PC-3 (cell line): ENCODE data around the gene BABAM1. TPM values are rescaled to one million over a fixed set of nuclear protein-coding genes. Genes with fewer than 3 reads are reported as not detected.

ENCODE experiments used
- ATAC-seq: fragments of 200-7000 bp; cut with Tn5 transposase; 2 replicates; pipeline ENCODE4 v1.9.1; 2020; ENCODE audit warnings: mild to moderate bottlenecking, moderate library complexity
- BruUV-seq: library from RNA; stranded (reverse); fragments of 400-500 nt; replicated peaks from 2 replicates; lab custom pipeline; 2021; lab: Mats Ljungman, UMichigan
- CTCF ChIA-PET: fragments of 300-600 bp; sonication (Branson Sonifier 250); formaldehyde crosslinking; loops from one replicate; lab custom pipeline; 2022; ENCODE audit warnings: antibody characterized with exemption; lab: Charles Lee
- POLR2A ChIA-PET: fragments of 300-600 bp; sonication (Branson Sonifier 250); formaldehyde crosslinking; loops from one replicate; lab custom pipeline; 2022; ENCODE audit warnings: antibody characterized with exemption; ENCODE audit not compliant: unreplicated experiment; lab: Charles Lee
- DNase-seq: peaks from one replicate; pipeline ENCODE4 v3.0.0-alpha.2; 2015
- H2AFZ ChIP-seq: fragments of 300-600 bp; sonication (generic); 2 replicates; pipeline ENCODE4 v1.6.0; 2016; ENCODE audit warnings: antibody characterized with exemption, low read length
- H3F3A ChIP-seq: fragments of 300-600 bp; sonication (generic); one replicate; pipeline ENCODE4 v1.6.0; 2017; ENCODE audit warnings: antibody characterized with exemption, low read length, control low read depth, mild to moderate bottlenecking; ENCODE audit not compliant: unreplicated experiment
- H3K27ac ChIP-seq: fragments of 300-600 bp; sonication (generic); 2 replicates; pipeline ENCODE4 v1.5.1; 2016; ENCODE audit warnings: mild to moderate bottlenecking, low read length
- H3K27me3 ChIP-seq: fragments of 300-600 bp; sonication (generic); 2 replicates; pipeline ENCODE4 v1.6.1; 2016; ENCODE audit warnings: low read length, mixed read lengths
- H3K36me3 ChIP-seq: fragments of 300-600 bp; sonication (generic); 2 replicates; pipeline ENCODE4 v1.6.1; 2016; ENCODE audit warnings: low read depth, mixed run types, low read length, mixed read lengths
- H3K4me1 ChIP-seq: fragments of 300-600 bp; sonication (generic); 2 replicates; pipeline ENCODE4 v1.5.1; 2016; ENCODE audit warnings: low read length; ENCODE audit not compliant: insufficient read depth
- H3K4me2 ChIP-seq: fragments of 300-600 bp; sonication (generic); 2 replicates; pipeline ENCODE4 v1.6.0; 2016; ENCODE audit warnings: low read length
- H3K4me3 ChIP-seq: fragments of 300-600 bp; sonication (generic); 2 replicates; pipeline ENCODE4 v1.5.1; 2016; ENCODE audit warnings: mild to moderate bottlenecking, low read length, mixed read lengths
- H3K79me2 ChIP-seq: fragments of 300-600 bp; sonication (generic); 2 replicates; pipeline ENCODE4 v1.6.1; 2017; ENCODE audit warnings: low read length, mixed read lengths
- H3K9ac ChIP-seq: fragments of 300-600 bp; sonication (generic); 2 replicates; pipeline ENCODE4 v1.6.0; 2016; ENCODE audit warnings: mild to moderate bottlenecking, low read length
- H3K9me2 ChIP-seq: fragments of 300-600 bp; sonication (generic); replicated peaks from 2 replicates; pipeline ENCODE4 v1.6.1; 2016; ENCODE audit warnings: mixed run types, low read length, mixed read lengths
- H3K9me3 ChIP-seq: fragments of 300-600 bp; sonication (generic); 2 replicates; pipeline ENCODE4 v1.6.1; 2016; ENCODE audit warnings: low read length, mixed read lengths
- H4K20me1 ChIP-seq: fragments of 300-600 bp; sonication (generic); 2 replicates; pipeline ENCODE4 v1.6.1; 2016; ENCODE audit warnings: low read length, mixed read lengths
- CTCF ChIP-seq: fragments of 300-600 bp; sonication (generic); conservative IDR thresholded peaks from 2 replicates; pipeline ENCODE4 v1.5.1; 2017; ENCODE audit warnings: antibody characterized with exemption, low read depth, mild to moderate bottlenecking, low read length
- EZH2 ChIP-seq: fragments of 300-600 bp; sonication (generic); IDR thresholded peaks from one replicate; pipeline ENCODE4 v1.6.1; 2017; ENCODE audit warnings: antibody characterized with exemption, mild to moderate bottlenecking, low read length; ENCODE audit not compliant: unreplicated experiment
- EZH2phosphoT487 ChIP-seq: fragments of 300-600 bp; sonication (generic); IDR thresholded peaks from 2 replicates; pipeline ENCODE4 v1.6.1; 2018; ENCODE audit warnings: mild to moderate bottlenecking, antibody characterized with exemption, low read length, borderline replicate concordance
- intact Hi-C: fragments of 100-400 bp; cut with micrococcal nuclease; formaldehyde crosslinking; loops from 2 replicates; pipeline ENCODE4 v1.9.0; 2023
- total RNA-seq: library from RNA; depleted of rRNA; stranded (reverse); fragments of >200 nt; gene quantifications from 2 replicates; pipeline ENCODE4 v1.2.3, GENCODE V29; 2014

Gene BABAM1
- total RNA-seq, 1 experiment from 2014 or later: 196 TPM

- peak overlapping the region; percentile 95 for H3K4me2 ChIP-seq
- POLR2A ChIA-PET: no interaction called here
- H3K79me2 ChIP-seq: peaks cover 55% of the 10 kb centered on the region
- no peak overlapping the region; the same call in 1 of the 2 replicates for H3K27ac ChIP-seq
- H4K20me1 ChIP-seq: peaks cover 13% of the 10 kb centered on the region
- no peaks in the 10 kb centered on the region for H3K27me3 ChIP-seq
- TF ChIP-seq EZH2 (no peak), CTCF (no peak), EZH2phosphoT487 (no peak)
- intact Hi-C loops: no loop called here
- peak overlapping the region; percentile 67 for H2AFZ ChIP-seq
- peaks cover 24% of the 10 kb centered on the region for H3K4me1 ChIP-seq
- peak overlapping the region; percentile 84 for H3K4me3 ChIP-seq
- CTCF ChIA-PET: interaction anchor here (0.7 to 0.8 kb wide), 2 partner anchors 8 to 19 kb away, joined by 4 to 5 read pairs; no protein-coding TSS in a partner anchor
- TSS peak; percentile 35 for BruUV-seq
- DNase-seq: peak; percentile 42
- ATAC-seq: peak; percentile 52
- H3F3A ChIP-seq: no peaks in the 10 kb centered on the region
- H3K9ac ChIP-seq: peak overlapping the region; percentile 70
- no peaks in the 10 kb centered on the region for H3K36me3 ChIP-seq
- H3K9me2 ChIP-seq: no peaks in the 10 kb centered on the region
- no peaks in the 10 kb centered on the region for H3K9me3 ChIP-seq
Measured at GRCh38 chr19:17243830-17244617, 23.2 kb upstream of the BABAM1 start.

GRCh38 chr19:17244618-17245534 lies 22.4 kb upstream of the BABAM1 start:
- BruUV-seq: no TSS peak
- Histone ChIP-seq H3K4me2 (peak overlapping the region; percentile 95), H4K20me1 (peaks cover 13% of the 10 kb centered on the region), H3K4me3 (peak overlapping the region; percentile 84), H3K36me3 (no peaks in the 10 kb centered on the region), H3K4me1 (peaks cover 30% of the 10 kb centered on the region), H3K9me2 (no peaks in the 10 kb centered on the region), H3K9ac (peak overlapping the region; percentile 70), H2AFZ (peak overlapping the region; percentile 67), H3K9me3 (no peaks in the 10 kb centered on the region), H3K79me2 (peaks cover 54% of the 10 kb centered on the region), H3K27ac (no peak overlapping the region; the same call in 1 of the 2 replicates), H3F3A (no peaks in the 10 kb centered on the region), H3K27me3 (no peaks in the 10 kb centered on the region)
- CTCF ChIA-PET: no interaction called here
- intact Hi-C loops: no loop called here
- peak; percentile 25 for ATAC-seq
- POLR2A ChIA-PET: no interaction called here
- TF ChIP-seq CTCF (no peak), EZH2 (no peak), EZH2phosphoT487 (no peak)
- DNase-seq: no peak
